Muscle layer of duodenum (tissue), 2 donors: Measurements from ENCODE around the gene CLASP1.

ENCODE experiments used
- H3K27ac ChIP-seq: one replicate; pipeline ENCODE4 v1.7.0; 2013; ENCODE audit warnings: mild to moderate bottlenecking, low read length
- H3K27me3 ChIP-seq: one replicate; pipeline ENCODE4 v1.7.0; 2013; ENCODE audit warnings: low read depth, mild to moderate bottlenecking, control low read depth, low read length
- H3K36me3 ChIP-seq, 2 donors: one replicate each; pipeline ENCODE4 v1.7.0; 2013; ENCODE audit warnings: low read length in 2 of 2, control low read depth in 1 of 2, mild to moderate bottlenecking in 1 of 2; ENCODE audit not compliant: insufficient read depth in 2 of 2, control insufficient read depth in 1 of 2
- H3K4me1 ChIP-seq, 2 donors: one replicate each; pipeline ENCODE4 v1.7.0; 2013; ENCODE audit warnings: low read length in 2 of 2, mild to moderate bottlenecking in 2 of 2, control low read depth in 1 of 2, moderate library complexity in 1 of 2; ENCODE audit not compliant: insufficient read depth in 2 of 2, control insufficient read depth in 1 of 2
- H3K4me3 ChIP-seq, 2 donors: one replicate each; pipeline ENCODE4 v1.7.0; 2013; ENCODE audit warnings: low read length in 2 of 2, low read depth in 1 of 2, mild to moderate bottlenecking in 1 of 2
- H3K9me3 ChIP-seq, 2 donors: one replicate each; pipeline ENCODE4 v1.7.0; 2013; ENCODE audit warnings: low read length in 2 of 2, control low read depth in 1 of 2, mild to moderate bottlenecking in 1 of 2; ENCODE audit not compliant: control insufficient read depth in 1 of 2
- donor health status: healthy.

Gene CLASP1

DNA sequence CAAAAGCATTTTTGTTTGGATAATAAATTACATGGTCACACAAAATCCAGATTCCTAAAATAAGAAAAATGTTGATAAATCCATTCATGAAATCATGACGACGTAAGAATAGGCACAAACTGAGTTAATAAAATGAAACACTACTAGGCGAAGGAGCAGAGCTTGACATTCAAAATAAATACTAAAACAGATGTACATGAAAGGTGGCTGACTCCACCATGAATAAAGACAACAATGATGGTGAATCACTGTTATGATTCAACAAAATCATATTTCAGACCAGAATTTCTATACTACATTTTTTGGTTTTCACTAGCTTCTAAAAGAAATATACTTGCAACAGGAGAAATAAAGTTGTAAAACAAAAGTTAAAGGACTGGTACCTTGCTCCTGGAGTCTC, 240.6 kb downstream of the CLASP1 start:
- H3K4me3 ChIP-seq: no peak overlapping the region
- H3K9me3 ChIP-seq: no peaks in the 10 kb centered on the region
- no peaks in the 10 kb centered on the region for H3K27me3 ChIP-seq
- H3K36me3 ChIP-seq: peaks cover 43 to 58% of the 10 kb centered on the region in 2 donors
- no peaks in the 10 kb centered on the region for H3K4me1 ChIP-seq
- no peak overlapping the region for H3K27ac ChIP-seq

GRCh38 chr2:121405233-121405632, 244.0 kb downstream of the CLASP1 start:
- Histone ChIP-seq H3K9me3 (no peaks in the 10 kb centered on the region), H3K27ac (no peak overlapping the region), H3K4me3 (no peak overlapping the region), H3K36me3 (peaks cover 51 to 73% of the 10 kb centered on the region in 2 donors), H3K27me3 (no peaks in the 10 kb centered on the region), H3K4me1 (no peaks in the 10 kb centered on the region)

GRCh38 chr2:121400201-121400600, 249.1 kb downstream of the CLASP1 start:
- Histone ChIP-seq H3K36me3 (peaks cover 43 to 55% of the 10 kb centered on the region in 2 donors), H3K4me1 (no peaks in the 10 kb centered on the region), H3K27me3 (no peaks in the 10 kb centered on the region), H3K9me3 (no peaks in the 10 kb centered on the region), H3K27ac (no peak overlapping the region), H3K4me3 (no peak overlapping the region)

DNA sequence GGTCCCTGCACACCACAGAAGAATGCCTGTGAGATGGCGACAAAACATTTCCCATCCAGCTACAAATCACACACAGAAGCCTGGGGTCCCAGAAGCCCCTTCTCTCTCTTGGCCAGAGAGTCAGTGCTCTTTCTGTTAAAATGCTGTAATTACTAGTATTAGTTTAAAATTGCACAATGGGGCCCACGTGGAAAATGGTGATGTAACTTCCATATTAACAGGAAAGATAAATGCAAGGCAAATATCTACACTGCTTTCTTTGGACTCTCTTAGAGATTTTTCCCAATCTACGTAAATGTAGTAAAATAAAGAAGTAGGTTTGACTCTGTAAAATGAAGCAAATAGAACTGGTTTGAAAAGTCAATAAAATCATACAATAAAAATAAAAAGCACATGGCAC, 250.4 kb downstream of the CLASP1 start:
- Histone ChIP-seq H3K36me3 (peaks cover 40 to 52% of the 10 kb centered on the region in 2 donors), H3K27ac (no peak overlapping the region), H3K4me3 (no peak overlapping the region), H3K4me1 (no peaks in the 10 kb centered on the region), H3K27me3 (no peaks in the 10 kb centered on the region), H3K9me3 (no peaks in the 10 kb centered on the region)

DNA sequence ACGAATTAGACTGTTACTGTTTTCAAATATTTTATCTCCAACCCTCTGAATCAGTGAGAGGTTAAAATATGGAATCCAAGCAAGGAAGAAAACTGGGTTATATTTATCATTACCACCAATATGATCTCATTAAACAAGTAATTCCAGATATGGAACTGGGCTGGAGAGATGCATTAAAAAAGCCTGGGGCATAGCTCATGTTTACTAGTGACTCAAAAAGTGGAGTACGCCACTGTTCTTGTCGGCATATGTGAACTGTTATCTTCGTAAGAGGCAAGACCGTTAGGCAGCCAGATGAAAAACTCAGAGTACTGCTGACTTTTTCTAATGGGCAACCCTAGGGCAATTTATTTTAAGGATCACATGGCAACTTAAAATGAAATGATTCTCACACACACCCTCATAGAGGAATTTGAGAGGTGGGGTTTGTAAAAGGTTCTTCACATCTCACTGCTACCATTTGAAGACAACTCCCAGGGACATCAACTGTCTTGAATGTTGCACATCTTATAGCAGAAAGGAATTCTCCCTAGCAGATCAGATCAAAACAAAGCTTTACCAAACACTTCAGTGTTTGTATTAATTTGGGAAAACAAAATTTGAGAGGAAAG, 259.1 kb downstream of the CLASP1 start:
- H3K36me3 ChIP-seq: peaks cover 29 to 30% of the 10 kb centered on the region in 2 donors
- H3K27ac ChIP-seq: no peak overlapping the region
- no peaks in the 10 kb centered on the region for H3K4me1 ChIP-seq
- no peaks in the 10 kb centered on the region for H3K9me3 ChIP-seq
- no peaks in the 10 kb centered on the region for H3K27me3 ChIP-seq
- H3K4me3 ChIP-seq: no peak overlapping the region

- Histone ChIP-seq H3K27ac (no peak overlapping the region), H3K27me3 (no peaks in the 10 kb centered on the region), H3K36me3 (peaks cover 29 to 34% of the 10 kb centered on the region in 2 donors), H3K4me3 (no peak overlapping the region), H3K9me3 (no peaks in the 10 kb centered on the region), H3K4me1 (no peaks in the 10 kb centered on the region)
Observed at GRCh38 chr2:121388371-121388770, 260.9 kb downstream of the CLASP1 start.

- Histone ChIP-seq H3K4me1 (no peaks in the 10 kb centered on the region), H3K27me3 (no peaks in the 10 kb centered on the region), H3K36me3 (peaks cover 34 to 40% of the 10 kb centered on the region in 2 donors), H3K4me3 (no peak overlapping the region), H3K9me3 (no peaks in the 10 kb centered on the region), H3K27ac (no peak overlapping the region)
Observed at GRCh38 chr2:121387591-121388325, 261.5 kb downstream of the CLASP1 start.

DNA sequence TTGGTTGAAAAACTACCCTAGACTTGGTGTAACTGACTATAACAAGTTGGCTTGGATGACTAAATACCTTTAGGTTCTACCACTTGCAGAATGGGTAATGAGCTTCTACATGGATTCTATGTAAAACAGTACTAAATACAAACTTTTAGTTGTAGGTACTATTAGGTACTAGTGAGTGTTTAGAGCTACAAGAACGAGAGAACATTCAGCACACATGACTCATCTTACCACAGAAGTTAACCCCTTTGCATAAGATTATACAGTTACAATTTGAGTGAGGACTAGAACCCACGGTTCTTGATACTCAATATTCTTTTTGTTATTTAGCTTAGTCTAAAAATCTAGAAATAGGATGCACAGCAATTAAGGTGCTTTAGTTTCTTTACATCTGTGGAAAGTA, 262.6 kb downstream of the CLASP1 start:
- H3K27ac ChIP-seq: no peak overlapping the region
- no peaks in the 10 kb centered on the region for H3K4me1 ChIP-seq
- H3K9me3 ChIP-seq: no peaks in the 10 kb centered on the region
- peaks cover 39 to 50% of the 10 kb centered on the region in 2 donors for H3K36me3 ChIP-seq
- H3K4me3 ChIP-seq: no peak overlapping the region
- no peaks in the 10 kb centered on the region for H3K27me3 ChIP-seq

DNA sequence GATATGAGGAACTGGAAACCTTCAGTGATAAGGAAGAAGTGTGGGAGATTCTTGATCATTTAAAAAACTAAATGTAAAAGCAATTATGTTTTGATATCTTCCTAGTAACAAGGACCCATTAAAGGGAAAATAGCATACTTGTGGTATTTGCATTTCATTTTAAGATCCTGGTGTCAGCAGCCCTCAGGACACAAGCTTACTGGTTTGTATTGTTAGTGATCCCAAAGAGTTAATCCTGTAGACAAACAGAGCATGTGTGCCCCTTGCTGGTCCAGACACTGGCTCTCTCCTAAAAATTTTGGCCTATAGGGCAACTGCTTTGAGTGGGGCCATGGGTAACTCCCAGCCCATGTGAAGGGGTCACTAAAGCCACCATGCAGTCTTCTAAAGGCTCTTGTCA, 263.2 kb downstream of the CLASP1 start:
- Histone ChIP-seq H3K27me3 (no peaks in the 10 kb centered on the region), H3K4me3 (no peak overlapping the region), H3K9me3 (no peaks in the 10 kb centered on the region), H3K36me3 (peaks cover 45 to 56% of the 10 kb centered on the region in 2 donors), H3K4me1 (no peaks in the 10 kb centered on the region), H3K27ac (no peak overlapping the region)

- no peaks in the 10 kb centered on the region for H3K9me3 ChIP-seq
- no peaks in the 10 kb centered on the region for H3K4me1 ChIP-seq
- no peak overlapping the region for H3K27ac ChIP-seq
- peaks cover 59 to 68% of the 10 kb centered on the region in 2 donors for H3K36me3 ChIP-seq
- H3K27me3 ChIP-seq: no peaks in the 10 kb centered on the region
- no peak overlapping the region for H3K4me3 ChIP-seq
Observed at GRCh38 chr2:121382744-121383143, 266.5 kb downstream of the CLASP1 start.

GRCh38 chr2:121377646-121378045, 271.6 kb downstream of the CLASP1 start:
- H3K4me3 ChIP-seq: no peak overlapping the region
- no peak overlapping the region for H3K27ac ChIP-seq
- no peaks in the 10 kb centered on the region for H3K9me3 ChIP-seq
- H3K4me1 ChIP-seq: no peaks in the 10 kb centered on the region
- H3K27me3 ChIP-seq: no peaks in the 10 kb centered on the region
- peaks cover 29 to 60% of the 10 kb centered on the region in 2 donors for H3K36me3 ChIP-seq
